AG09309 (cell line): ENCODE data around the gene TLR6.
A peak's percentile ranks its signal among the peaks of the same experiment; 100 is the strongest.

Experiments
- DNase-seq: peaks from one replicate; pipeline ENCODE4 v3.0.0-alpha.2; 2010; ENCODE audit warnings: low read depth
- H3K4me3 ChIP-seq: 2 replicates; pipeline ENCODE4 v1.5.1; 2011; ENCODE audit warnings: mild to moderate bottlenecking, low read depth, low read length, moderate library complexity; ENCODE audit not compliant: control insufficient read depth
- CTCF ChIP-seq: IDR thresholded peaks from 2 replicates; pipeline ENCODE4 v1.5.1; 2011; ENCODE audit warnings: mild to moderate bottlenecking, low read depth, low read length, inconsistent platforms; ENCODE audit not compliant: insufficient read depth, control insufficient read depth; ENCODE audit errors: missing control alignments

Gene TLR6

GRCh38 chr4:38842994-38843393 lies 13.6 kb downstream of the TLR6 start:
- no peak overlapping the region for H3K4me3 ChIP-seq
- TF ChIP-seq CTCF = no peak
- no peak for DNase-seq

GRCh38 chr4:38837849-38838248 lies 18.8 kb downstream of the TLR6 start:
- no peak for TF ChIP-seq CTCF
- no peak overlapping the region for H3K4me3 ChIP-seq
- DNase-seq = no peak

GRCh38 chr4:38837334-38837733 lies 19.3 kb downstream of the TLR6 start:
- no peak for DNase-seq
- no peak for TF ChIP-seq CTCF
- H3K4me3 ChIP-seq = no peak overlapping the region

GRCh38 chr4:38834570-38834969 lies 22.0 kb downstream of the TLR6 start:
- DNase-seq = no peak
- TF ChIP-seq CTCF = no peak

GRCh38 chr4:38832624-38833528 lies 23.7 kb downstream of the TLR6 start:
- H3K4me3 ChIP-seq = no peak overlapping the region
- peak; percentile 11 for TF ChIP-seq CTCF
- DNase-seq = no peak

More at GRCh38 chr4:38834570-38834969, 22.0 kb downstream of the TLR6 start:
- no peak overlapping the region for H3K4me3 ChIP-seq

- H3K4me3 ChIP-seq = no peak overlapping the region
- TF ChIP-seq CTCF = no peak
- DNase-seq = no peak
Measured at GRCh38 chr4:38832206-38832605, 24.4 kb downstream of the TLR6 start.
